RPMI7951 (cell line): Measurements from ENCODE around the gene CSAG1. TPM values are rescaled to one million over a fixed set of nuclear protein-coding genes. Genes with fewer than 3 reads are reported as not detected.
"Not testable (repeated sequence)": the region's sequence is repeated elsewhere in the genome, so short reads cannot be mapped to it uniquely, and the experiment has no call there.

ENCODE experiments used
- DNase-seq: peaks from one replicate; pipeline ENCODE4 v3.0.0-alpha.2; 2012; ENCODE audit warnings: low read depth
- total RNA-seq: library from RNA; depleted of rRNA; stranded (reverse); fragments of >200 nt; shearing (Covaris generic); gene quantifications from 2 replicates; pipeline ENCODE4 v1.2.3, GENCODE V29; 2014; rRNA removed

The CSAG1 gene
- total RNA-seq, 1 experiment from 2014 or later, result 33.2 TPM

DNA sequence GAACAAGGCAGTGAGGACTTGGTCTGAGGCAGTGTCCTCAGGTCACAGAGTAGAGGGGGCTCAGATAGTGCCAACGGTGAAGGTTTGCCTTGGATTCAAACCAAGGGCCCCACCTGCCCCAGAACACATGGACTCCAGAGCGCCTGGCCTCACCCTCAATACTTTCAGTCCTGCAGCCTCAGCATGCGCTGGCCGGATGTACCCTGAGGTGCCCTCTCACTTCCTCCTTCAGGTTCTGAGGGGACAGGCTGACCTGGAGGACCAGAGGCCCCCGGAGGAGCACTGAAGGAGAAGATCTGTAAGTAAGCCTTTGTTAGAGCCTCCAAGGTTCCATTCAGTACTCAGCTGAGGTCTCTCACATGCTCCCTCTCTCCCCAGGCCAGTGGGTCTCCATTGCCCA is 33.1 kb downstream of the CSAG1 start:
- DNase-seq, result not testable (repeated sequence)

DNA sequence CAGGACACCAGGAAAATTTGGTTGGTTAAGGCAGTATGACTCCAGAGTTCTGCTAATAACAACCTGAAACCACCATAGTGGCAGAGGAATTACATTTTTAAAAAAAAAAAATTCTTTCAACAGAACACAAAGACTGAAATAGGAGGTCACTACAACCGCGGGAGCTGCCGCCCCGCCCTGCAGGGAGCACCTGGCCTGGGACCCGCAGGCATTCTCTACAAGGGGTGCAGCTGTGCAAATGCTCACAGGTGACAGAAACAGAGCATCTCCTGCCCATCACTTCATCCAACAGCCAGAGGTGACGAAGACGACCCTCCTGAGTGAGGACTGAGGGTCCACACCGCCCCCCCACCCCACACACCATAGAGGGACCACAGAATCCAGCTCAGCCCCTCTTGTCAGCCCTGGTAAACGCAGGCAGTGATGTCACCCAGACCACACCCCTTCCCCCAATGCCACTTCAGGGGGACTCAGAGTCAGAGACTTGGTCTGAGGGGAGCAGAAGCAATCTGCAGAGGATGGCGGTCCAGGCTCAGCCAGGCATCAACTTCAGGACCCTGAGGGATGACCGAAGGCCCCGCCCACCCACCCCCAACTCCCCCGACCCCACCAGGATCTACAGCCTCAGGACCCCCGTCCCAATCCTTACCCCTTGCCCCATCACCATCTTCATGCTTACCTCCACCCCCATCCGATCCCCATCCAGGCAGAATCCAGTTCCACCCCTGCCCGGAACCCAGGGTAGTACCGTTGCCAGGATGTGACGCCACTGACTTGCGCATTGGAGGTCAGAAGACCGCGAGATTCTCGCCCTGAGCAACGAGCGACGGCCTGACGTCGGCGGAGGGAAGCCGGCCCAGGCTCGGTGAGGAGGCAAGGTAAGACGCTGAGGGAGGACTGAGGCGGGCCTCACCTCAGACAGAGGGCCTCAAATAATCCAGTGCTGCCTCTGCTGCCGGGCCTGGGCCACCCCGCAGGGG is 35.3 kb downstream of the CSAG1 start, which contains the start of gene MAGEA3:
Gene MAGEA3 (plus strand): TSS at position 843 of the 980 bp plus-strand sequence. CDS start 2,039 bp downstream, outside the sequence.
- DNase-seq, result not testable (repeated sequence)

DNA sequence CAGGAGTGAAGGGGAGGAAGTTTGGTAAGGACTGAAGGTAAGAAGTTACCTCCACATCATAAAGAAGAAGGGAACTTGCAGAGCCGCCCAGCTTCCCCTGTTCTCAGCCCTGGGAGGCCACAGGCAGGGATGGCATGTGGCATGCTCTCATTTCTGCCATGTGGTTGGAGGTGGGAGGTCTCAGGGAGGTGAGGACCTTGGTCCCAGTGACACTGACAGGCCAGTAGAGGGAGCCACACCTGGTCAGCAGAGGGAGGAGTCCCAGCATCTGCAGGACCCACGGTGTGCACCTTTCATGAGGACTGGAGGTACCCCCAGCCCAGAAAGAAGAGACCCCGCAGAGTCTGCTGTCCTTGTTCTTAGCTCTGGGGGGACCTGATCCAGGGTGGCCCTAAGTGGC is 52.5 kb downstream of the CSAG1 start:
- not testable (repeated sequence) for DNase-seq

Other genes starting within 250 kb of the CSAG1 start
- 2.3 and 2.7 TPM in 2 replicates for gene GABRQ, start 95.8 kb downstream of the CSAG1 start, total RNA-seq
- 93.5 and 116 TPM in 2 replicates for gene MAGEA3, start 34.9 kb downstream of the CSAG1 start, total RNA-seq
- gene CSAG2, start 24.4 kb downstream of the CSAG1 start, total RNA-seq, result 1.1 and 3.4 TPM in 2 replicates
- 16.1 and 16.7 TPM in 2 replicates for gene MAGEA2B, start 19.1 kb downstream of the CSAG1 start, total RNA-seq
- gene MAGEA12, start within 50 bp of the CSAG1 start, total RNA-seq, result 91.4 and 93.6 TPM in 2 replicates
- 28.7 and 30.9 TPM in 2 replicates for gene MAGEA2, start 20.1 kb upstream of the CSAG1 start, total RNA-seq
- 2.2 and 8.7 TPM in 2 replicates for gene CSAG3, start 25.5 kb upstream of the CSAG1 start, total RNA-seq
- 85.4 and 95.8 TPM in 2 replicates for gene MAGEA6, start 36.0 kb upstream of the CSAG1 start, total RNA-seq
- gene CETN2, start 97.0 kb upstream of the CSAG1 start, total RNA-seq, result 42.1 and 44.6 TPM in 2 replicates
- gene NSDHL, start 97.3 kb upstream of the CSAG1 start, total RNA-seq, result 8.7 and 12.4 TPM in 2 replicates
- 2.9 and 3.3 TPM in 2 replicates for gene ZNF185, start 164.3 kb upstream of the CSAG1 start, total RNA-seq